A673 (cell line): ENCODE data around the gene RBM17. TPM values are rescaled to one million over a fixed set of nuclear protein-coding genes. Genes with fewer than 3 reads are reported as not detected.

ENCODE experiments used
- BruUV-seq: library from RNA; stranded (reverse); fragments of 400-500 nt; replicated peaks from 2 replicates; lab custom pipeline; 2021; lab: Mats Ljungman, UMichigan
- CTCF ChIA-PET: fragments of 300-600 bp; sonication (Branson Sonifier 250); formaldehyde crosslinking; loops from one replicate; lab custom pipeline; 2022; ENCODE audit warnings: antibody characterized with exemption; lab: Charles Lee
- POLR2A ChIA-PET: fragments of 300-600 bp; sonication (Branson Sonifier 250); formaldehyde crosslinking; loops from one replicate; lab custom pipeline; 2022; ENCODE audit warnings: antibody characterized with exemption; ENCODE audit not compliant: low non-redundant PET; lab: Charles Lee
- DNase-seq: peaks from one replicate; pipeline ENCODE4 v3.0.0-alpha.2; 2015; ENCODE audit warnings: low spot score
- H3K27ac ChIP-seq: fragments of 200-600 bp; sonication (generic); 2 replicates; pipeline ENCODE4 v1.5.1; 2016; ENCODE audit warnings: mixed run types, low read depth, mild to moderate bottlenecking, mixed read lengths, antibody characterized with exemption, low read length; ENCODE audit not compliant: poor library complexity, severe bottlenecking
- H3K27me3 ChIP-seq: fragments of 200-600 bp; sonication (generic); replicated peaks from 2 replicates; pipeline ENCODE4 v1.6.1; 2017; ENCODE audit warnings: mixed run types, low read depth, mild to moderate bottlenecking, mixed read lengths, antibody characterized with exemption, low read length; ENCODE audit not compliant: insufficient read depth, poor library complexity
- H3K36me3 ChIP-seq: fragments of 200-600 bp; sonication (generic); 2 replicates; pipeline ENCODE4 v1.6.1; 2016; ENCODE audit warnings: mixed run types, mild to moderate bottlenecking, mixed read lengths, antibody characterized with exemption, low read length; ENCODE audit not compliant: insufficient read depth, poor library complexity, severe bottlenecking
- H3K4me1 ChIP-seq: fragments of 200-600 bp; sonication (generic); 2 replicates; pipeline ENCODE4 v1.6.1; 2017; ENCODE audit warnings: mixed run types, mild to moderate bottlenecking, mixed read lengths, antibody characterized with exemption, low read length; ENCODE audit not compliant: insufficient read depth, poor library complexity, severe bottlenecking
- H3K4me3 ChIP-seq: fragments of 200-600 bp; sonication (generic); 2 replicates; pipeline ENCODE4 v1.5.1; 2016; ENCODE audit warnings: low read depth, mixed run types, mild to moderate bottlenecking, mixed read lengths, low read length; ENCODE audit not compliant: poor library complexity, severe bottlenecking
- H3K9me3 ChIP-seq: fragments of 200-600 bp; sonication (generic); 2 replicates; pipeline ENCODE4 v1.6.1; 2016; ENCODE audit warnings: mixed run types, low read depth, mild to moderate bottlenecking, mixed read lengths, antibody characterized with exemption, low read length; ENCODE audit not compliant: poor library complexity, severe bottlenecking
- EZH2 ChIP-seq: fragments of 200-600 bp; sonication (generic); IDR thresholded peaks from 2 replicates; pipeline ENCODE4 v1.6.1; 2017; ENCODE audit warnings: borderline replicate concordance, low read depth, mild to moderate bottlenecking, mixed read lengths, antibody characterized with exemption, low read length; ENCODE audit not compliant: poor library complexity, severe bottlenecking
- intact Hi-C: fragments of 100-400 bp; cut with micrococcal nuclease; formaldehyde crosslinking; loops from one replicate; pipeline ENCODE4 v1.10.0; 2022; ENCODE audit not compliant: unreplicated experiment
- total RNA-seq: library from RNA; stranded (reverse); gene quantifications from 2 replicates; pipeline ENCODE4 v1.2.3, GENCODE V29; 2021
- TF ChIP-seq, protein P1 (sequence below): fragments of 300-800, 200-600 bp; sonication (generic); conservative IDR thresholded peaks from 2 replicates; pipeline ENCODE4 v1.5.1; 2017; ENCODE audit warnings: low read depth, mild to moderate bottlenecking, antibody characterized with exemption, low read length, moderate library complexity, mixed read lengths

Gene RBM17
- total RNA-seq, 1 experiment from 2014 or later: 195 TPM

DNA sequence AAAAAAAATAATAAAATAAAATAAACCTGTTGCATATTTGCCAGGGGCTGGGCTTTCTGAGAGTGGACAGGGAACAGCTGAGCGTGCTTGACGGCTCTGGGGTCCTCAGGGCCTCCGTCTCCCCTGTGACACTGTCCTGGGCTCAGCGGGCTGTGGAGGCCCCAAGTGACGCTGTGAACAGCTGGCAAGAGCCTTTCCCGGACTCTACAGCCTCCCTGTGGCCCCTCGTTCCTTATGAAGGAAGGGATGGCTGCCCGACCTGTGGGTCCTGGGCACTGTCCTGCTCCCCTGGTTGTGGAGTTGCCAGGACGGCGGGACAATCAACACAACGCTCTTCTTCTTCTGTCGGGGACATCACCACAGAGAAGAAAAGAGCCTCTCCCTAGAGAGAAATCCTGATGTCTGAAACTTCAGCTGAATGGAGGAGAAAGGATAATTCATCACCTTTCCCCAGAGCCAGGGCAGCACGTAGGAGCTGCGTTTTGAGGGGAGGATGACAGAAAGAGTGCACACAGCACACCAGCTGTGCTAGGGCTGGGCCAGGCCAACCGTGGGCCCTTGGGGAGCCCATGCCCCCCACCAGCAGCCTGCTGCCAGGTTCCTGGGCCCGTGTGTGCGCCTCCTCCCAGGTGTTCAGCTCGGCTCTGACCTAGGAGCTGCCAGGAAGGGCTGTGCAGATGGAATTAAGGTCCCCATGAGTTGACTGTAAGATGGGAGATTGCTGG lies 45.4 kb downstream of the RBM17 start:
- TF ChIP-seq EZH2: no peak
- TF ChIP-seq, protein P1, sequence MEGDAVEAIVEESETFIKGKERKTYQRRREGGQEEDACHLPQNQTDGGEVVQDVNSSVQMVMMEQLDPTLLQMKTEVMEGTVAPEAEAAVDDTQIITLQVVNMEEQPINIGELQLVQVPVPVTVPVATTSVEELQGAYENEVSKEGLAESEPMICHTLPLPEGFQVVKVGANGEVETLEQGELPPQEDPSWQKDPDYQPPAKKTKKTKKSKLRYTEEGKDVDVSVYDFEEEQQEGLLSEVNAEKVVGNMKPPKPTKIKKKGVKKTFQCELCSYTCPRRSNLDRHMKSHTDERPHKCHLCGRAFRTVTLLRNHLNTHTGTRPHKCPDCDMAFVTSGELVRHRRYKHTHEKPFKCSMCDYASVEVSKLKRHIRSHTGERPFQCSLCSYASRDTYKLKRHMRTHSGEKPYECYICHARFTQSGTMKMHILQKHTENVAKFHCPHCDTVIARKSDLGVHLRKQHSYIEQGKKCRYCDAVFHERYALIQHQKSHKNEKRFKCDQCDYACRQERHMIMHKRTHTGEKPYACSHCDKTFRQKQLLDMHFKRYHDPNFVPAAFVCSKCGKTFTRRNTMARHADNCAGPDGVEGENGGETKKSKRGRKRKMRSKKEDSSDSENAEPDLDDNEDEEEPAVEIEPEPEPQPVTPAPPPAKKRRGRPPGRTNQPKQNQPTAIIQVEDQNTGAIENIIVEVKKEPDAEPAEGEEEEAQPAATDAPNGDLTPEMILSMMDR: no peak
- no peak for DNase-seq
- no peaks in the 10 kb centered on the region for H3K36me3 ChIP-seq
- peaks cover under 1% of the 10 kb centered on the region for H3K4me1 ChIP-seq
- POLR2A ChIA-PET: interaction anchor here (0.6 kb wide), 1 partner anchor 332 kb away, joined by 3 read pairs; no protein-coding TSS in a partner anchor
- no peak overlapping the region for H3K27ac ChIP-seq
- peaks cover 24% of the 10 kb centered on the region for H3K27me3 ChIP-seq
- H3K4me3 ChIP-seq: no peak overlapping the region
- BruUV-seq: no TSS peak
- intact Hi-C loops: no loop called here
- H3K9me3 ChIP-seq: no peaks in the 10 kb centered on the region
- CTCF ChIA-PET: no interaction called here

DNA sequence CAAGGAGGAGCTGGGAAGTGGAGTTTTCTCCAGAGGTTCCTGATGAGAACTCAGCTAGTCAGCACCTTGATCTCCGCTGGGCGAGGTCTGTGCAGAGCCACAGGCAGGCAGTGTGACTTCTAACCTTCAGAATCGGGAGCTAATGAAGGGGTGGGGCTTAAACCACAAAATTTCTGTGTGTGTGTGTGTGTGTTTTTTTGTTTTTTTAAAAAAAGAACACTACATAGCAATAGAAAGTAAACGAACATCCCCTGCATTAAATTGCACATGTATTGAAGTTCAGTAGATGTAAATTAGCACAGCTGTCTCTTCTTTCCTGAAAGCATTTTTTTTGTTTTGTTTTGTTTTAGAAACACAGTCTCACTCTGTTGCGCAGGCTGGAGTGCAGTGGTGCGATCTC lies 46.2 kb downstream of the RBM17 start:
- H3K4me3 ChIP-seq: no peak overlapping the region
- H3K27me3 ChIP-seq: peaks cover 24% of the 10 kb centered on the region
- no peaks in the 10 kb centered on the region for H3K9me3 ChIP-seq
- H3K4me1 ChIP-seq: no peaks in the 10 kb centered on the region
- intact Hi-C loops: no loop called here
- no peaks in the 10 kb centered on the region for H3K36me3 ChIP-seq
- H3K27ac ChIP-seq: no peak overlapping the region
- ChIA-PET POLR2A (no interaction called here), CTCF (no interaction called here)
- no TSS peak for BruUV-seq
- TF ChIP-seq, protein P1: no peak
- no peak for TF ChIP-seq EZH2
- DNase-seq: no peak

DNA sequence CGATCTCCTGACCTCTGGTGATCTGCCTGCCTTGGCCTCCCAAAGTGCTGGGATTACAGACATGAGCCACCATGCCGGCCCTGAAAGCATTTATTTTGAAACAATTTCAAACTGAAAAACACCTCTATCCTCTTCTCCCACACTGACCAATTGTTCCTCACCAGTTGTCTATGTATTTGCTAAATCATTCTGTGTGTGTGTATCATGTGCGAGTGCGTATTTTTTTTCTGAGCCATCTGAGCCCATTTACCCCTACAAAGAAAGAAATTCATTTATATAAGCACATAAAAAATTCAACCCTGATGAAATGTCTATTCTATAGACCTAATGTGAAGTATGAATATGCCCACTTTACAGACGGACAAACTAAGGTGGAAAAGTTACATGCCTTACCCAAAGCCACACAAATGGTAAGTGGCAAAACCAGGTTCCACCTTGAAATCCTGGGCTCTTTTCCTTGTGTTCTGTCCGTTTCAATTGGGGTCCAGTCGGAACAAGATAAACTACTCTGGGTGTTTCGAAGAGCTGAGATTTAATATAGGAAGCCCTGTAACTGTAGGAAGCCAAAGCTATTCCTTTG lies 46.8 kb downstream of the RBM17 start:
- Histone ChIP-seq H3K4me1 (no peaks in the 10 kb centered on the region), H3K9me3 (no peaks in the 10 kb centered on the region), H3K36me3 (no peaks in the 10 kb centered on the region), H3K27me3 (peaks cover 24% of the 10 kb centered on the region), H3K27ac (no peak overlapping the region), H3K4me3 (no peak overlapping the region)
- no peak for DNase-seq
- intact Hi-C loops: no loop called here
- no peak for TF ChIP-seq EZH2
- TF ChIP-seq, protein P1: no peak
- BruUV-seq: no TSS peak
- ChIA-PET CTCF (no interaction called here), POLR2A (no interaction called here)
